Measurements from ENCODE around the gene PCNX1.

The PCNX1 gene

DNA sequence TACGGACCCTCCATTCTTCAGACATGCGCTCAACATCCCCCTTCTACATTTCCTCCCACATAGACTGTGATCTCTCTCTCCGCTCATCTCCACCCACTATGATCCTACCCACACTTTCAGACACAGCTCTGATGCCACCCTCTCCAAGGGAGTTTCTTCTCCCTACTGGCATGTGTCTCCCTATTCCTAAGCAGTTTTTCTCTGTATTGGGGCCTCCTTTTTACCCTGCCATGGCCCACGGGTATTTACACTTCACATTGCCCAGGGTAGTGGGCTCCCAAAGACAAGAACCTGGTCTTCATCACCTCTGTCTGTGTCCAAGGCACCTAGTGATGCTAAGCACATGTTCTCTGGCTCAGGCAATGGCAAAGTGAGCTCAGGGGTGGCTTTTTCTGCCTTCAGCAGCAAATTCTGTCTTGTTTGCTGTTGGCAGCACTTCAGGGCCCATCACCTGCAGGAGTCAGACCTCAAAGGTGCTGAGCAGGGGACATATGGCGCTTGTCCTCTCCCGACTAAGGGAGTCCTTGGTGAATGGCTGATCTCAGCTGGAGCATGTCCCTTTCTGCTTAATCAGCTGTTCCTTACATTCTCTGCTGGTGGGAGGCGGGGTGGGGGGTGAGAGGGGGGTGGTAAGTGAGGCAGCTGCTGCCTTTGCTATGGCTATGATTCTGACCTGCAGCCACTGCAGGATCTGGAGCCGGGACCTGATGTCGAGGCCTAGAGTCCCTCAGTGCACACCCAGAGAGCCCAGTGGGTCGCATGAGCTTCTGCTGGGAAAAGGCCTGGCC is 256.8 kb downstream of the PCNX1 start:
- no peak for DNase-seq (ENCODE audit: low read depth)
